Measurements from ENCODE around the gene PTTG2. TPM values are rescaled to one million over a fixed set of nuclear protein-coding genes. Genes with fewer than 3 reads are reported as not detected.
"Not testable (repeated sequence)": the region's sequence is repeated elsewhere in the genome, so short reads cannot be mapped to it uniquely, and the experiment has no call there.

PTTG2 gene
- total RNA-seq, 2 experiments from 2014 or later = 0.86 to 0.90 TPM

DNA sequence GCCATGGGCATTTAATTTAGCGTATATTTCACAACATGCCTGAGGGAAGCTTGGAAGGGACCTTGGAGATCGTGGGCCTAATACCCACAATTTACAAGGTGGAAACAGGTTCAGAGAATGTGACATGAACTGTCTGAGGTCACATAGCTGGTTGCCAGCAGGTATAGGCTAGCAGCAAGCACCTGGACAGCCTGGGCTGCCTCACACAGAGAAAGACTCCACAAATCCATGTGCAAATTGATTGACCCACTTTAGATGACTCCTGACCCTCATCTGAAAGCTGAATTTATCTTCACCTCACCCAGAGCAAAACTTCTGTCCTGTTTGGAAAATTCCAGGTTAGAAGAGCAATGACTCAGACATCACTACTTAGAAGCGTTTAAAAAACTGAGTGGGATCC, 5.8 kb downstream of the PTTG2 start:
- CTCF ChIA-PET = no interaction called here
- H3K4me1 Mint-ChIP-seq = peaks cover 2% of the 10 kb centered on the region
- H3K4me3 Mint-ChIP-seq = no peak overlapping the region

DNA sequence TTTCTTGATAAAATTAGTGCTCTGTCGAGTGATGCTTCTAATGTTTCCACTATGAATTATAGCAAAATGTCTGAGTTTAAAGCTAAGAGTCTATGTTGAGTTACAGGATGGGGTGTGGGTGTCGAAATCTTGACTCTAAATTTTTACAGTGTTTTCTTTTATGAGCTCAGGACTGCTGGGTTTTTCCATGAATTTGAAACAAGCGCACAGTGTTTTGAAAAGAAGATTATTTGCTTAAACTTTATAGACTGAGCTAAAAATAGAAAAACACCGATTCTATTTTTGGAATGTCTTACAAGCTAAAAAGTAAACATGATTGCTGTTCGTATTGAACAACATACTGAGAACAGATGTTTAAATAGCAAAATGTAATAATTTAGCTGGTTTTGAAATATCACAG, 7.5 kb downstream of the PTTG2 start:
- Mint-ChIP-seq H3K9me3 (no peaks in the 10 kb centered on the region), H3K27me3 (no peaks in the 10 kb centered on the region), H3K27ac (no peak overlapping the region), H3K4me3 (no peak overlapping the region), H3K36me3 (ENCODE audit: low read depth) (peaks cover 3% of the 10 kb centered on the region), H3K4me1 (peaks cover 2% of the 10 kb centered on the region)
- ChIA-PET POLR2A (no interaction called here), CTCF (interaction anchor here (1.1 kb wide), 1 partner anchor 10 kb away, joined by 6 read pairs; no protein-coding TSS in a partner anchor)
- DNase-seq = no peak

More for the DNA sequence above, 5.8 kb downstream of the PTTG2 start:
- peaks cover under 1% of the 10 kb centered on the region for H3K36me3 Mint-ChIP-seq (ENCODE audit: low read depth)
- no peak for DNase-seq
- POLR2A ChIA-PET = no interaction called here
- no peak overlapping the region for H3K27ac Mint-ChIP-seq
- no peaks in the 10 kb centered on the region for H3K9me3 Mint-ChIP-seq
- H3K27me3 Mint-ChIP-seq = no peaks in the 10 kb centered on the region

DNA sequence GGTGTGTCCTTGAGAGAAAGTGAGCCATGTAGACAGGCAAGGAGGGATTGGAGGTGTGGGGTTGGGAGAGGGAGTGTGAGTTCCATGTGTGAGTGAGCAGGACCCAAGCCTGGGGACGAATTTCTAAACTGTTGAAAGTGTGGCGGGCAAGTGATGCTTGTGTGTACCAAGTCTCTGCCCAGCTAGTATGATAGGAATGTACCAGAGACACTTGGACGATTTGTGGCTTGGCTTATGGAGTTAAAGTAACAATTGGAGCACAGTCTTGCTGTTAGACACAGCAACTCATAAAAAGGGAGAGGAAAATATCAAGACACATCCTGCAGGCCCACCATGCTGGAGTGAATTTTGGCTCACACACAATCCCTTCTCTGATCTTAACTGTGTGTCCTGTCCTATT, 8.5 kb downstream of the PTTG2 start:
- DNase-seq = no peak
- Mint-ChIP-seq H3K36me3 (ENCODE audit: low read depth) (peaks cover 3% of the 10 kb centered on the region), H3K27ac (no peak overlapping the region), H3K9me3 (no peaks in the 10 kb centered on the region), H3K4me3 (no peak overlapping the region), H3K27me3 (no peaks in the 10 kb centered on the region), H3K4me1 (peaks cover 2% of the 10 kb centered on the region)
- ChIA-PET POLR2A (no interaction called here), CTCF (no interaction called here)

DNA sequence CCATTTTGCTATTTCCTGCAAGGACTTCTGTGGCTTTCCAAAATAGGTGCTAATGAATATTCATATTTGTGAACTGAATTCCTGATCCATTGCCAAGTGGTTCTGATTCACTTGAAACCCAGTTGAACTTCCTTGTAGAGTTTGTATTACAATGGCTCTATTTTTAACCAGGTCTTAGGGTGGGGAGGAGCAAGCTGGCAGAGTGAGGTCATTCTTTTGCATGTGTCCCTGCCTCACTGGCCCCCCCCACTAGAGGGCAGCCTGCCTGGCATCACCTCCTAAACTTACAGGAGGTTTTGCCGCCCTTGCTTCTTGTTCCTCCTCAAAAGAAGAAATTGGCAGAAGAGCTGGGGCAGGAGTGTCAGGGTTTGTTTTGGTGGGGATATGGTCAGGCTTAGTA, 10.5 kb downstream of the PTTG2 start:
- Mint-ChIP-seq H3K36me3 (ENCODE audit: low read depth) (peaks cover 3% of the 10 kb centered on the region), H3K4me1 (peaks cover 2% of the 10 kb centered on the region), H3K27ac (no peak overlapping the region), H3K4me3 (no peak overlapping the region), H3K27me3 (no peaks in the 10 kb centered on the region), H3K9me3 (no peaks in the 10 kb centered on the region)
- CTCF ChIA-PET = interaction anchor here (1.2 to 1.4 kb wide), 3 partner anchors 10 to 15 kb away, joined by 3 to 4 read pairs (median 3); no protein-coding TSS in a partner anchor
- POLR2A ChIA-PET = interaction anchor here (0.9 to 1.3 kb wide), 2 partner anchors 30 to 79 kb away, joined by 3 read pairs; partner anchors contain the start of gene TBC1D1
- DNase-seq = peak; percentile 57

- H3K9me3 Mint-ChIP-seq = no peaks in the 10 kb centered on the region
- CTCF ChIA-PET = interaction anchor here (1.1 to 1.4 kb wide), 4 partner anchors 10 to 19 kb away, joined by 3 to 4 read pairs (median 3); no protein-coding TSS in a partner anchor
- no peaks in the 10 kb centered on the region for H3K27me3 Mint-ChIP-seq
- no peak overlapping the region for H3K27ac Mint-ChIP-seq
- peaks cover 2% of the 10 kb centered on the region for H3K4me1 Mint-ChIP-seq
- no peak overlapping the region for H3K4me3 Mint-ChIP-seq
- DNase-seq = no peak
- POLR2A ChIA-PET = no interaction called here
- peaks cover 3% of the 10 kb centered on the region for H3K36me3 Mint-ChIP-seq (ENCODE audit: low read depth)
Measured at GRCh38 chr4:37971202-37971601, 11.0 kb downstream of the PTTG2 start.

- peaks cover 10% of the 10 kb centered on the region for H3K4me1 Mint-ChIP-seq
- POLR2A ChIA-PET = no interaction called here
Measured at GRCh38 chr4:37973441-37973840, 13.2 kb downstream of the PTTG2 start.

DNA sequence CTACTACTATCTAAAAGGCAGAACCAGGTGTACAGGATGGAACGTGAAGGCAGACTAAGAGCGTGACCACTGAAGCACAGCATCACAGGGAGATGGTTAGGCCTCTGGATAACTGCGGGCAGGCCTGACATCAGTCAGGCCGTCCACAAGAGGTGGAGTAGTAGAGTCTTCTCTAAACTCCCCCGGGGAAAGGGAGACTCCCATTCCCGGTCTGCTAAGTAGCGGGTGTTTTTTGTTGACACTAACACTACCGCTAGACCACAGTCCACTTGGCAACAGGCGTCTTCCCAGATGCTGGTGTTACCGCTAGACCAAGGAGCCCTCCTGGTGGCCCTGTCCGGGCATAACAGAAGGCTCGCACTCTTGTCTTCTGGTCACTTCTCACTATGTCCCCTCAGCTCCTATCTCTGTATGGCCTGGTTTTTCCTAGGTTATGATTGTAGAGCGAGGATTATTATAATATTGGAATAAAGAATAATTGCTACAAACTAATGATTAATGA, 15.2 kb downstream of the PTTG2 start:
- POLR2A ChIA-PET; DNase-seq; H3K4me3 Mint-ChIP-seq; H3K36me3 Mint-ChIP-seq (ENCODE audit: low read depth); H3K27ac Mint-ChIP-seq; H3K27me3 Mint-ChIP-seq; H3K9me3 Mint-ChIP-seq: not testable (repeated sequence)
- H3K4me1 Mint-ChIP-seq = peaks cover 20% of the 10 kb centered on the region
- CTCF ChIA-PET = interaction anchor here (1.2 to 1.6 kb wide), 2 partner anchors 18 to 172 kb away, joined by 3 to 5 read pairs; no protein-coding TSS in a partner anchor

More at GRCh38 chr4:37973441-37973840, 13.2 kb downstream of the PTTG2 start:
- Mint-ChIP-seq H3K36me3 (ENCODE audit: low read depth) (peaks cover 3% of the 10 kb centered on the region), H3K27me3 (no peaks in the 10 kb centered on the region), H3K27ac (no peak overlapping the region), H3K4me3 (no peak overlapping the region), H3K9me3 (no peaks in the 10 kb centered on the region)
- no peak for DNase-seq
- CTCF ChIA-PET = interaction anchor here (1.2 kb wide), 1 partner anchor 62 kb away, joined by 4 read pairs; no protein-coding TSS in a partner anchor

DNA sequence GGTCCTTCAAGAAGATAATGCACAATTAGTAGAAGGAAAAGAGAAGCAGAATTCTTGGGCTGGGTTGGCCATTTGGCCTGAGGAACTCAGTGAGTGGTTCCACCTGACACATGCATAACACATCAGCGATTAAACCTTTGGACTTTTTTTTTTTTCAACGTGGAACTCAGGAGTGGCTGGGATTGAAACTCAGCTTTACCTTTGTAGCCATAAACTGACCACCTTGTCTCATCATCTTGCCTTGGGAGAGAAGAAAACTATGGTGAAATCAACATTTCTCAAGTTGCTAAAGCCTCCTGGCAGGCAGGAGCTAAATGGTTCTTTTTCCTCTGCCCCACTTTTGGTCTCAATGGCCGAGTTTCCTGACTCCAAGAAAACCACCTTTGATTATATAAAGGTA, 16.3 kb downstream of the PTTG2 start:
- no peak for DNase-seq
- CTCF ChIA-PET = interaction anchor here (0.7 to 1.6 kb wide), 4 partner anchors 18 to 173 kb away, joined by 3 to 5 read pairs (median 4); no protein-coding TSS in a partner anchor
- Mint-ChIP-seq H3K4me1 (peaks cover 21% of the 10 kb centered on the region), H3K9me3 (no peaks in the 10 kb centered on the region), H3K27me3 (no peaks in the 10 kb centered on the region), H3K27ac (no peak overlapping the region), H3K36me3 (ENCODE audit: low read depth) (no peaks in the 10 kb centered on the region), H3K4me3 (peak overlapping the region; percentile 63)
- POLR2A ChIA-PET = interaction anchor here (1.1 to 3.9 kb wide), 3 partner anchors 85 to 150 kb away, joined by 3 to 24 read pairs (median 5); partner anchors contain the start of genes PGM2 and TBC1D1

DNA sequence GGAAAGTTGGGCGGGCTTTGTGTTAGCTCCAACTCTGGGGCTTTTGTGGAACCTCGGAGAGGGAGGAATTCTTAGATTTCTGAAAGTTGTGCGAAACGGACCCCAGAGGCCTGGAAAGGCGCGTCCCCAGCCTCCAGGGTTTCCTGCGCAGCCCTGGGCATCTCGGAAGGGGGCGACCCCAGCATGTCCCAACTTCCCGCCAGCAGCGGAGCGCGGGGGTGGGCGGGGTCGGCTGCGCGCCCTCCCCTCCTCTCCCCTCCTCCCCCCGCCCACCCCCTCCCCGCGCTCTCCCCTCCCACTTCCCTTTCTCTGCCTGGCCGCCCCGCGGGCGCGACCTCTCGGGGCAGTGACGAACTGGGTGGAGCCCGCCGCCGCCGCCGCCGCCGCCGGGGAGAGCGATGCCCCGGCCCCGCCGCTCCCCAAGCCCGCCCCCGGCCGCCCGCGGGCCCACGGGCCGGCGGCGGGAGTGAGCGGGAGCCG, 16.8 kb downstream of the PTTG2 start:
- no peaks in the 10 kb centered on the region for H3K27me3 Mint-ChIP-seq
- POLR2A ChIA-PET = interaction anchor here (0.7 to 3.9 kb wide), 8 partner anchors 15 to 380 kb away, joined by 3 to 24 read pairs (median 4); partner anchors contain the start of genes PGM2 and TBC1D1
- H3K27ac Mint-ChIP-seq = no peak overlapping the region

GRCh38 chr4:37977471-37978247, 17.5 kb downstream of the PTTG2 start:
- peak; percentile 74 for DNase-seq
- POLR2A ChIA-PET = interaction anchor here (0.7 to 3.9 kb wide), 8 partner anchors 15 to 381 kb away, joined by 3 to 24 read pairs (median 4); partner anchors contain the start of genes PGM2 and TBC1D1
- H3K36me3 Mint-ChIP-seq (ENCODE audit: low read depth) = no peaks in the 10 kb centered on the region
- no peaks in the 10 kb centered on the region for H3K9me3 Mint-ChIP-seq
- no peaks in the 10 kb centered on the region for H3K27me3 Mint-ChIP-seq
- CTCF ChIA-PET = interaction anchor here (1.0 to 1.8 kb wide), 7 partner anchors 10 to 376 kb away, joined by 3 to 6 read pairs (median 4); no protein-coding TSS in a partner anchor
- H3K4me1 Mint-ChIP-seq = peaks cover 26% of the 10 kb centered on the region
- H3K27ac Mint-ChIP-seq = peak overlapping the region; percentile 48
- peak overlapping the region; percentile 77 for H3K4me3 Mint-ChIP-seq

More for the DNA sequence above, 16.8 kb downstream of the PTTG2 start:
- H3K4me3 Mint-ChIP-seq = peak overlapping the region; percentile 77
- CTCF ChIA-PET = interaction anchor here (1.0 to 1.8 kb wide), 6 partner anchors 9 to 375 kb away, joined by 3 to 6 read pairs (median 4); no protein-coding TSS in a partner anchor
- no peaks in the 10 kb centered on the region for H3K36me3 Mint-ChIP-seq (ENCODE audit: low read depth)
- H3K4me1 Mint-ChIP-seq = peaks cover 26% of the 10 kb centered on the region
- DNase-seq = peak; percentile 75
- no peaks in the 10 kb centered on the region for H3K9me3 Mint-ChIP-seq

GRCh38 chr4:37978248-37978924, 18.2 kb downstream of the PTTG2 start:
- H3K4me1 Mint-ChIP-seq = peaks cover 26% of the 10 kb centered on the region
- no peaks in the 10 kb centered on the region for H3K9me3 Mint-ChIP-seq
- H3K36me3 Mint-ChIP-seq (ENCODE audit: low read depth) = no peaks in the 10 kb centered on the region
- peak overlapping the region; percentile 77 for H3K4me3 Mint-ChIP-seq
- CTCF ChIA-PET = interaction anchor here (0.6 to 1.8 kb wide), 10 partner anchors 11 to 377 kb away, joined by 3 to 6 read pairs (median 3); partner anchors contain the start of gene PGM2
- H3K27ac Mint-ChIP-seq = no peak overlapping the region
- POLR2A ChIA-PET = interaction anchor here (0.8 to 3.9 kb wide), 7 partner anchors 16 to 341 kb away, joined by 3 to 24 read pairs (median 4); partner anchors contain the start of genes PGM2 and TBC1D1
- DNase-seq = peak; percentile 33
- H3K27me3 Mint-ChIP-seq = no peaks in the 10 kb centered on the region

- CTCF ChIA-PET = interaction anchor here (1.4 kb wide), 1 partner anchor 9 kb away, joined by 4 read pairs; no protein-coding TSS in a partner anchor
Measured at GRCh38 chr4:37980246-37980645, 20.0 kb downstream of the PTTG2 start.

More at GRCh38 chr4:37980246-37980645, 20.0 kb downstream of the PTTG2 start:
- Mint-ChIP-seq H3K27ac (no peak overlapping the region), H3K9me3 (no peaks in the 10 kb centered on the region), H3K4me3 (no peak overlapping the region), H3K36me3 (ENCODE audit: low read depth) (no peaks in the 10 kb centered on the region), H3K27me3 (no peaks in the 10 kb centered on the region), H3K4me1 (peaks cover 26% of the 10 kb centered on the region)
- DNase-seq = no peak
- POLR2A ChIA-PET = no interaction called here
